GM12878 (cell line): ENCODE results near the gene ELF2. TPM values are rescaled to one million over a fixed set of nuclear protein-coding genes. Genes with fewer than 3 reads are reported as not detected.

Source experiments
- ATAC-seq: fragments of 200-7000 bp; cut with Tn5 transposase; 3 replicates; pipeline ENCODE4 v1.9.1; 2020; ENCODE audit warnings: mild to moderate bottlenecking, moderate library complexity
- BruUV-seq: library from RNA; stranded (reverse); fragments of 400-500 nt; replicated peaks from 2 replicates; lab custom pipeline; 2021; lab: Mats Ljungman, UMichigan
- CTCF ChIA-PET: fragments of 300-600 bp; sonication (Branson Sonifier 250); formaldehyde crosslinking; extraction: SDS; loops from one replicate; lab custom pipeline; 2021; ENCODE audit warnings: inconsistent platforms; lab: Yijun Ruan, JAX
- POLR2A ChIA-PET: fragments of 350-600 bp; formaldehyde crosslinking; extraction: SDS; loops from one replicate; lab custom pipeline; 2021; ENCODE audit warnings: inconsistent platforms; lab: Charles Lee
- RAD21 ChIA-PET: fragments of 300-600 bp; sonication (Branson Sonifier 250); formaldehyde crosslinking; loops from one replicate; lab custom pipeline; 2023; ENCODE audit warnings: antibody characterized with exemption; ENCODE audit not compliant: unreplicated experiment; lab: Charles Lee
- SMC1A ChIA-PET: fragments of 300-600 bp; sonication (Branson Sonifier 250); formaldehyde crosslinking; loops from one replicate; lab custom pipeline; 2023; ENCODE audit not compliant: unreplicated experiment, uncharacterized antibody; lab: Charles Lee
- DNase-seq: peaks from one replicate; pipeline ENCODE4 v3.0.0-alpha.2; 2011; ENCODE audit warnings: low read depth, low spot score
- FAIRE-seq: peaks from 3 replicates; lab custom pipeline; 2011; peaks lifted over from hg19 to GRCh38; lab: Jason Lieb, UNC
- H2AFZ ChIP-seq: 2 replicates; pipeline ENCODE4 v1.6.0; 2011; ENCODE audit warnings: low read depth, low read length, control low read depth; ENCODE audit not compliant: control insufficient read depth
- H3K27ac ChIP-seq: 2 replicates; pipeline ENCODE4 v1.5.1; 2011; ENCODE audit warnings: control low read depth; ENCODE audit not compliant: control insufficient read depth, insufficient read depth
- H3K27me3 ChIP-seq, 2 experiments: replicated peaks in 1 of 2; 2 replicates each; pipeline versions ENCODE4 v1.6.0 to v1.6.1; 2011; ENCODE audit warnings: low read length in 1 of 2; ENCODE audit not compliant: control insufficient read depth in 2 of 2, insufficient read depth in 2 of 2
- H3K36me3 ChIP-seq, 2 experiments: 2 replicates each; pipeline ENCODE4 v1.5.1; 2011; ENCODE audit warnings: low read length in 1 of 2; ENCODE audit not compliant: control insufficient read depth in 2 of 2, insufficient read depth in 2 of 2
- H3K4me1 ChIP-seq: 2 replicates; pipeline ENCODE4 v1.6.1; 2011; ENCODE audit warnings: mild to moderate bottlenecking, low read length, moderate library complexity, mixed read lengths; ENCODE audit not compliant: control insufficient read depth, insufficient read depth
- H3K4me2 ChIP-seq: 2 replicates; pipeline ENCODE4 v1.6.0; 2011; ENCODE audit warnings: control low read depth; ENCODE audit not compliant: control insufficient read depth, insufficient read depth
- H3K4me3 ChIP-seq: fragments of 200-600 bp; sonication (generic); 2 replicates; pipeline ENCODE4 v1.5.1; 2016
- H3K79me2 ChIP-seq: 2 replicates; pipeline ENCODE4 v1.6.0; 2011; ENCODE audit warnings: low read length; ENCODE audit not compliant: control insufficient read depth, insufficient read depth
- H3K9ac ChIP-seq: 2 replicates; pipeline ENCODE4 v1.8.0; 2011; ENCODE audit warnings: low read length, control low read depth, mixed read lengths; ENCODE audit not compliant: control insufficient read depth, insufficient read depth
- H3K9me3 ChIP-seq: replicated peaks from 3 replicates; pipeline ENCODE4 v1.5.1; 2011; ENCODE audit warnings: mild to moderate bottlenecking, low read length; ENCODE audit not compliant: control insufficient read depth, insufficient read depth
- H4K20me1 ChIP-seq: 2 replicates; pipeline ENCODE4 v1.6.0; 2011; ENCODE audit not compliant: control insufficient read depth, insufficient read depth
- BHLHE40 ChIP-seq, 2 experiments: fragments of 450-650 bp in 1 of 2; IDR thresholded peaks; 2 replicates each; pipeline ENCODE4 v1.6.1; 2011 to 2017; ENCODE audit warnings: low read depth in 2 of 2, borderline replicate concordance in 1 of 2, improper control_type of control experiment in 1 of 2, low read length in 1 of 2, mild to moderate bottlenecking in 1 of 2
- BRCA1 ChIP-seq: IDR thresholded peaks from 2 replicates; pipeline ENCODE4 v1.6.1; 2011; ENCODE audit warnings: low read depth, low read length, improper control_type of control experiment
- E2F4 ChIP-seq: IDR thresholded peaks from 2 replicates; pipeline ENCODE4 v1.6.1; 2012; ENCODE audit warnings: low read depth, low read length, improper control_type of control experiment
- ETV6 ChIP-seq, 2 experiments: fragments of 450-650 bp in 1 of 2; IDR thresholded peaks in 1 of 2; conservative IDR thresholded peaks in 1 of 2; 2 replicates each; pipeline ENCODE4 v1.6.1; 2014; ENCODE audit warnings: antibody characterized with exemption in 1 of 2, borderline replicate concordance in 1 of 2, low read depth in 1 of 2, mild to moderate bottlenecking in 1 of 2, moderate library complexity in 1 of 2
- GABPA ChIP-seq: IDR thresholded peaks from 2 replicates; pipeline ENCODE4 v1.6.1; 2014; ENCODE audit warnings: antibody characterized with exemption, low read depth, mild to moderate bottlenecking, inconsistent platforms
- JUNB ChIP-seq: IDR thresholded peaks from 2 replicates; pipeline ENCODE4 v1.6.1; 2016; ENCODE audit warnings: antibody characterized with exemption, mild to moderate bottlenecking
- MTA3 ChIP-seq: IDR thresholded peaks from 2 replicates; pipeline ENCODE4 v1.6.1; 2012; ENCODE audit warnings: low read length, inconsistent platforms, borderline replicate concordance
- POU2F2 ChIP-seq: IDR thresholded peaks from 3 replicates; pipeline ENCODE4 v1.6.1; 2011; ENCODE audit warnings: low read depth, mild to moderate bottlenecking, low read length, borderline replicate concordance
- RB1 ChIP-seq: fragments of 450-650 bp; formaldehyde crosslinking; IDR thresholded peaks from 2 replicates; pipeline ENCODE4 v1.6.1; 2017; ENCODE audit warnings: mild to moderate bottlenecking, borderline replicate concordance
- TAF1 ChIP-seq: IDR thresholded peaks from 2 replicates; pipeline ENCODE4 v1.6.1; 2011; ENCODE audit warnings: mild to moderate bottlenecking, low read depth, low read length, borderline replicate concordance
- TCF7 ChIP-seq: IDR thresholded peaks from 2 replicates; pipeline ENCODE4 v1.6.1; 2014; ENCODE audit warnings: antibody characterized with exemption, borderline replicate concordance
- WGBS: methylation state at CpG from one replicate; pipeline ENCODE4 v1.1.6; 2016; ENCODE audit warnings: low lambda C conversion rate; ENCODE audit not compliant: insufficient replicate concordance, insufficient coverage; ENCODE audit errors: missing lambda C conversion rate; 5-methylcytosine and 5-hydroxymethylcytosine counted together
- in situ Hi-C: fragments of 300-500 bp; cut with MboI; formaldehyde crosslinking; loops from 9 replicates; pipeline ENCODE4 v1.14.3; 2018; ENCODE audit warnings: mixed read lengths
- intact Hi-C: fragments of 100-400 bp; cut with micrococcal nuclease; formaldehyde crosslinking; loops from one replicate; pipeline ENCODE4 v1.14.2; 2022; ENCODE audit not compliant: unreplicated experiment
- polyA plus RNA-seq, 11 experiments: library from polyadenylated mRNA; depleted of rRNA in 4 of 11; unstranded in 6 of 11; stranded (reverse) in 5 of 11; fragments of >200 nt; fragmentation: Nextera tagmentation in 4 of 11; fragmentation: Illumina TruSeq in 1 of 11; extraction: Ambion mirVana in 4 of 11; extraction: Trizol in 1 of 11; gene quantifications; 1 replicate in 1 of 11; 2 replicates in 10 of 11; pipeline versions ENCODE4 v1.2.1 to v1.2.3, GENCODE V29; 2011 to 2016; ENCODE audit warnings: inconsistent platforms in 2 of 11, missing spikeins in 2 of 11, low read depth in 1 of 11
- total RNA-seq, 4 experiments: library from RNA; depleted of rRNA in 3 of 4; stranded (reverse); fragments of >200 nt in 3 of 4; fragmentation: Illumina TruSeq in 1 of 4; extraction: Trizol in 1 of 4; gene quantifications; 2 replicates each; pipeline versions ENCODE4 v1.2.1 to v1.2.3, GENCODE V29; 2013 to 2021
- TF ChIP-seq, protein P1 (sequence below): fragments of 450-650 bp; formaldehyde crosslinking; IDR thresholded peaks from 2 replicates; pipeline ENCODE4 v1.4.0; 2020; ENCODE audit warnings: mild to moderate bottlenecking, moderate library complexity
- TF ChIP-seq, protein P2 (sequence below): fragments of 150-350 bp; IDR thresholded peaks from 2 replicates; pipeline ENCODE4 v1.6.1; 2014; ENCODE audit warnings: mild to moderate bottlenecking, low read depth, low read length

The ELF2 gene
- total and polyA plus RNA-seq, 10 of the 15 experiments (the other 5 are each of a cell fraction or from before 2014, with no cell fraction given) = 10.5 to 30.1 (median 20.5) TPM

DNA sequence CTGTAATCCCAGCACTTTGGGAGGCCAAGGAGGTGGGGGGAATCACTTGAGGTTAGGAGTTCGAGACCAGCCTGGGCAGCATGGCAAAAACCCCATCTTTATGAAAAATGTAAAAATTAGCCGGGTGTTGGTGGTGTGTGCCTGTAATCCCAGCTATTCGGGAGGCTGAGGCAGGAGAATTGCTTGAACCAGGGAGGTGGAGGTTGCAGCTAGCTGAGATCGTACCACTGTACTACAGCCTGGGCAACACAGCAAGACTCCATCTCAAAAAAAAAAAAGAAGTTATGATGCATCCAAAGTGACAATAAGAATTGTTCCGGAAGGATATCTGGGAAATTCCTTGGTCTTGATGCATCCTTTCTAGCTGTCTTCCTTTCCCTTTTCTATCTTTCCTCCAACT is 154.2 kb downstream of the ELF2 start:
- WGBS = 99% methylated on average over 5 of the region's 5 CpGs
- Histone ChIP-seq H3K4me2 (no peak overlapping the region), H3K4me1 (no peaks in the 10 kb centered on the region), H3K9me3 (no peaks in the 10 kb centered on the region), H3K36me3 (peaks cover 0 to 5% of the 10 kb centered on the region in 2 experiments; a peak in 2 of 4 replicates), H2AFZ (no peak overlapping the region), H3K27ac (no peak overlapping the region), H3K4me3 (no peak overlapping the region), H3K27me3 (no peaks in the 10 kb centered on the region), H3K9ac (no peak overlapping the region), H3K79me2 (peaks cover 61% of the 10 kb centered on the region), H4K20me1 (no peaks in the 10 kb centered on the region; the same call in 1 of the 2 replicates)
- RAD21 ChIA-PET = interaction anchor here (1.2 kb wide), 1 partner anchor 274 kb away, joined by 3 read pairs; no protein-coding TSS in a partner anchor
- CTCF ChIA-PET = interaction anchor here (0.9 to 9.6 kb wide), 2 partner anchors 7 to 57 kb away, joined by 3 to 147 read pairs; no protein-coding TSS in a partner anchor
- no TSS peak for BruUV-seq
- FAIRE-seq = no peak
- ATAC-seq = no peak
- SMC1A ChIA-PET = interaction anchor here (0.6 to 10.2 kb wide), 4 partner anchors 8 to 55 kb away, joined by 3 to 92 read pairs (median 5); no protein-coding TSS in a partner anchor
- no peak for DNase-seq
- in situ Hi-C loops (no loop called here), intact Hi-C loops (no loop called here)
- POLR2A ChIA-PET = no interaction called here
- TF ChIP-seq, protein P1, sequence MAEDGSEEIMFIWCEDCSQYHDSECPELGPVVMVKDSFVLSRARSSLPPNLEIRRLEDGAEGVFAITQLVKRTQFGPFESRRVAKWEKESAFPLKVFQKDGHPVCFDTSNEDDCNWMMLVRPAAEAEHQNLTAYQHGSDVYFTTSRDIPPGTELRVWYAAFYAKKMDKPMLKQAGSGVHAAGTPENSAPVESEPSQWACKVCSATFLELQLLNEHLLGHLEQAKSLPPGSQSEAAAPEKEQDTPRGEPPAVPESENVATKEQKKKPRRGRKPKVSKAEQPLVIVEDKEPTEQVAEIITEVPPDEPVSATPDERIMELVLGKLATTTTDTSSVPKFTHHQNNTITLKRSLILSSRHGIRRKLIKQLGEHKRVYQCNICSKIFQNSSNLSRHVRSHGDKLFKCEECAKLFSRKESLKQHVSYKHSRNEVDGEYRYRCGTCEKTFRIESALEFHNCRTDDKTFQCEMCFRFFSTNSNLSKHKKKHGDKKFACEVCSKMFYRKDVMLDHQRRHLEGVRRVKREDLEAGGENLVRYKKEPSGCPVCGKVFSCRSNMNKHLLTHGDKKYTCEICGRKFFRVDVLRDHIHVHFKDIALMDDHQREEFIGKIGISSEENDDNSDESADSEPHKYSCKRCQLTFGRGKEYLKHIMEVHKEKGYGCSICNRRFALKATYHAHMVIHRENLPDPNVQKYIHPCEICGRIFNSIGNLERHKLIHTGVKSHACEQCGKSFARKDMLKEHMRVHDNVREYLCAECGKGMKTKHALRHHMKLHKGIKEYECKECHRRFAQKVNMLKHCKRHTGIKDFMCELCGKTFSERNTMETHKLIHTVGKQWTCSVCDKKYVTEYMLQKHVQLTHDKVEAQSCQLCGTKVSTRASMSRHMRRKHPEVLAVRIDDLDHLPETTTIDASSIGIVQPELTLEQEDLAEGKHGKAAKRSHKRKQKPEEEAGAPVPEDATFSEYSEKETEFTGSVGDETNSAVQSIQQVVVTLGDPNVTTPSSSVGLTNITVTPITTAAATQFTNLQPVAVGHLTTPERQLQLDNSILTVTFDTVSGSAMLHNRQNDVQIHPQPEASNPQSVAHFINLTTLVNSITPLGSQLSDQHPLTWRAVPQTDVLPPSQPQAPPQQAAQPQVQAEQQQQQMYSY = no peak
- TF ChIP-seq JUNB (no peak), RB1 (no peak), TAF1 (no peak), POU2F2 (no peak), GABPA (no peak), ETV6 (conservative IDR thresholded peaks at IDR 0.05 in 1 of 2, IDR thresholded peaks at IDR 0.05 in 1 of 2; ENCODE audit: borderline replicate concordance in 1 of 2, low read depth in 1 of 2) (no peak), E2F4 (no peak), BHLHE40 (IDR thresholded peaks at IDR 0.05; ENCODE audit: borderline replicate concordance in 1 of 2, low read depth in 2 of 2, low read length in 1 of 2) (no peak), BRCA1 (no peak), MTA3 (no peak), TCF7 (no peak)
- TF ChIP-seq, protein P2, sequence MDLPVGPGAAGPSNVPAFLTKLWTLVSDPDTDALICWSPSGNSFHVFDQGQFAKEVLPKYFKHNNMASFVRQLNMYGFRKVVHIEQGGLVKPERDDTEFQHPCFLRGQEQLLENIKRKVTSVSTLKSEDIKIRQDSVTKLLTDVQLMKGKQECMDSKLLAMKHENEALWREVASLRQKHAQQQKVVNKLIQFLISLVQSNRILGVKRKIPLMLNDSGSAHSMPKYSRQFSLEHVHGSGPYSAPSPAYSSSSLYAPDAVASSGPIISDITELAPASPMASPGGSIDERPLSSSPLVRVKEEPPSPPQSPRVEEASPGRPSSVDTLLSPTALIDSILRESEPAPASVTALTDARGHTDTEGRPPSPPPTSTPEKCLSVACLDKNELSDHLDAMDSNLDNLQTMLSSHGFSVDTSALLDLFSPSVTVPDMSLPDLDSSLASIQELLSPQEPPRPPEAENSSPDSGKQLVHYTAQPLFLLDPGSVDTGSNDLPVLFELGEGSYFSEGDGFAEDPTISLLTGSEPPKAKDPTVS = no peak
